Measurements from ENCODE around the gene ZNF784.

- TF ChIP-seq CTCF (IDR thresholded peaks at IDR 0.05) (no peak), USF1 (CRISPR knock-in tag; IDR thresholded peaks at IDR 0.05) (no peak), ZNF425 (CRISPR knock-in tag; conservative IDR thresholded peaks at IDR 0.05) (no peak), ZNF121 (CRISPR knock-in tag; IDR thresholded peaks at IDR 0.05) (no peak), ESRRA (CRISPR knock-in tag; IDR thresholded peaks at IDR 0.05; ENCODE audit: borderline replicate concordance) (no peak), ZBTB21 (CRISPR knock-in tag; IDR thresholded peaks at IDR 0.05; ENCODE audit: borderline replicate concordance) (no peak), NR2C2 (CRISPR knock-in tag; IDR thresholded peaks at IDR 0.05) (no peak), MAX (CRISPR knock-in tag; IDR thresholded peaks at IDR 0.05) (no peak), IRF1 (CRISPR knock-in tag; IDR thresholded peaks at IDR 0.05) (no peak), E2F1 (CRISPR knock-in tag; IDR thresholded peaks at IDR 0.05) (no peak)
Measured at GRCh38 chr19:55603115-55603514, 21.3 kb downstream of the ZNF784 start.
